NCI-H524 (cell line): ENCODE data around the gene FMOD.

Experiments
- DNase-seq, 2 experiments: peaks; one replicate each; lab custom pipeline; 2025; lab: John Stamatoyannopoulos, UW

Gene FMOD

GRCh38 chr1:203351037-203351625 is at the start of gene FMOD:
Gene FMOD, minus strand, starts transcription at chr1:203351122. Its CDS starts 2,852 bp downstream, at chr1:203348270.
- no peak for DNase-seq

DNA sequence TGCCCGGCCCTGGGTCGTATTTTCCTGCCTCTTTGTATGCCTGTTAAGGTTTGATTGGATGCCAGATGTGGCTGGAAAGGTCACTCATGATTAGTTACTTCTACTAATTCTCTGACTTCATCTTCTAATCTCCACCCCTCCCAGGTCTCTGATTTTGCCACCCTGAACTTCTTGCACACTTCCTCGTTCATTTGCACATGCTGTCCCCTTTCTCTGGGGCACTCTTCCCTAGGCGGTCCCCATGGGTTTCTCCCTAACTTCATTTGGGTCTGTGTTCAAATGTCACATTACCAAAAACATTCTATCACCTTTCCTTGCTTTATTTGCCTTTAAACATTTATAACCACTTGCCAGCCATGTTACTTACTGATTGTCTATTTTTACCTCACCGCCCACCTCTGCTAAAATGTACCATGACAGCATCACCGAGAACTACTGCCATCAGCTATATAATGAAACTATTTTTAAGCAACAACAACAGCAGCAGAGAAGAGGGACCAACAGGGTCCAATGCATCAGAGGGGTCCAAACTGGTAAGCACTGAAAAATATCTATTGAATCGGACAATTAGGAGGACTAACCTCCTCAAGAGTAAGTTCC is 45.8 kb upstream of the FMOD start:
- DNase-seq, result no peak

GRCh38 chr1:203395751-203396150 is 44.8 kb upstream of the FMOD start:
- DNase-seq, result no peak

DNA sequence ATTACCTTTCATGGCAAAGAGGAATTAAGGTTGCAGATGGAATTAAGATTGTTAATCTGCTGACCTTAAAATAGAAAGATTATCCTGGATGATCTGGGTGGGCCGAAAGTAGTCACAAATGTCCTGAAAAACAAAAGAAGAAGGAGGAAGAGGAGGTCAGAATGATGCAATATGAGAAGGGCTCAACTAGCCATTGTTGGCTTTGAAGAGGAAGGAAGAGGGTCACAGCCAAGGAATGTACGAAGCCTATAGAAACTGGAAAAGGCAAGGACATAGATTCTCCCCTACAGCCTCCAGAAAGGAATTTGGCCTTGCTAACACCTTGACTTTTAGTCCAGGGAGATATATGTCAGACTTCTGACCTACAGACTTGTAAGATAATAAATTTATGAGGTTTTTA is 39.4 kb upstream of the FMOD start:
- DNase-seq, result no peak

DNA sequence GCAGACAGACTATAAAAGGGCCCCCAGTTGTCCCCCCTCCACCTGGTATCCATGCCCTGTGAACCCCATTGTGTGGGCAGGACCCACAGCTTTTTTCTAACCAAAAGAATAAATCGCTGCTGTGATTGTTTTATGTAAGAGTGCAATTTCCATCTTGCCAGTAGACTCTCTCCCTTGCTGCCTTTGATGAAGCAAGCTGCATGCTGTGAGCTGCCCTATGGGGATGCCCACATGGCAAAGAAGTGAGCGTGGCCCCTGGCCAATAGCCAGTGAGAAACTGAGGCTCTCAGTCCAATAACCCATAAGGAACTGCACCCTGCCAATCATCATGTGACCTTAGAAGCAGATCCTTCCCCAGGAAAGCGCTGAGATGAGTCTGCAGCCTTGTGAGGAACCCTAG is 37.8 kb upstream of the FMOD start:
- DNase-seq, result no peak

GRCh38 chr1:203382026-203382425 is 31.1 kb upstream of the FMOD start:
- DNase-seq, result no peak

DNA sequence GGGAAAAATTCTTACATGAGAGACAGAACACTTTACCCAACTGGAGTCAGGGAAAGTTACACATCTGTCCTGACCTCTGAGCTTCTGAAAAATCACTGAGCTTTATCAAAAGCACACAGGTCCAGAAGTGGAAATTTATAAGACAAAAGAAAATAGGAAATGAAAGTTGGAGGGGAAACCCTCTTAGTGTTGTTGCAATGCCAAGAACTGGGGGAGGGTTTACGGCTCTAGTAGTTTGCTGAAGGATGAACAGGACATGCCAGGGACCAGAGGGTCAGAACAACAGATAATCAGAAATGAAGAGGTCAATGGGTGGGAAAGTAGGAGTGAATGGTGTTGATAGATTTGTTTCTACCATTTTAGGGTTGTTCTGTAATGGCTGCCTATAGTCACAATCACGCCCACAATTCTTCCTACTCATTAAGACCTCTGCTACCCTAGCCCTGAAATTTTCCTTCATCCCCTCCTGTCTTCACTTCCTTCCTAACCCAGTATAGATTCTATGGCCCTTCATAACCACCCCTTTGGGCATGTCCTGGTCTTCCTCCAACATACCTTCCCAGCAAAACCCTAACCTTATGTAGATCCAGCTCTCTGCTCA is 30.3 kb upstream of the FMOD start:
- no peak for DNase-seq

- no peak for DNase-seq
These were observed 29.7 kb upstream of the FMOD start for GRCh38 chr1:203380420-203381150.

- peak in 1 of 2 experiments; percentile 25 for DNase-seq
These were observed 28.9 kb upstream of the FMOD start for GRCh38 chr1:203379825-203380224.

- peak in 1 of 2 experiments; percentile 38 for DNase-seq
These were observed 27.8 kb upstream of the FMOD start for GRCh38 chr1:203378556-203379245.

DNA sequence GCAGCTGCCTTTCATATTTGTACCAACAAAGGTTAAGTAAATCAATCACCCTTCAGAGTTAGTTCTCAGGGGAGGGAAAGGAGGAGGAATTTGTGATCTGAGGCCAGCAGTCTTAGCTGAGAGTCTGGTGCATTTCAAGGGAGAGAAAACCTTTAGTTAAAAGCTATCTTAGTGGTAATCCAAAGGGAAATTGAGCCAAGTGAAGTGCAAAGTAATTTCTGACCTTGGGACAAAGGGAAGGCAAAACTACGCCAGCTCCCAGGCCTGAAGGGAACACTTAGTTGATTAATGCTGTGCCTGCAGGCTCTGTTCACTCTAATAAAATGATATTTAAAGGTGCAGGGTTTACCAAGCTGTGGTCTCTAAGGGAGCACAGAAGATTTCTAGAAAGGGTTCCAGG is 23.1 kb upstream of the FMOD start:
- DNase-seq, result no peak

DNA sequence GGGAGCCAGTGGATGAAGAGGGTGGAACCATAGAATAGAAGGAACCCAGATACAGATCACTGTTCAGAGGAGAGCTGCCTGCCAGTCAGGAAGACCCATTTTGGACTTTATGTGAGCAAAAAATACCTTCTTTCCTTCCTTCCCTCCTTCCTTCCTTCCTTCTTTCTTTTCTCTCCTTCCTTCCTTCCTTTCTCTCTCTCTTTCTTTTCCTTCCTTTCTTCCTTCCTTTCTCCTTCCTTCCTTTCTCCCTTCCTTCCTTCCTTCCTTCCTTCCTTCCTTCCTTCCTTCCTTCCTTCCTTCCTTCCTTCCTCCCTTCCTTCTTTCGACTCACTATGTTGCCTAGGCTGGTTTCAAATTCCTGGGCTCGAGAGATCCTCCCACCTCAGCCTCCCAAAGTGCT is 22.1 kb upstream of the FMOD start:
- DNase-seq, result no peak

- DNase-seq, result no peak
These were observed 20.4 kb upstream of the FMOD start for GRCh38 chr1:203371288-203371687.

DNA sequence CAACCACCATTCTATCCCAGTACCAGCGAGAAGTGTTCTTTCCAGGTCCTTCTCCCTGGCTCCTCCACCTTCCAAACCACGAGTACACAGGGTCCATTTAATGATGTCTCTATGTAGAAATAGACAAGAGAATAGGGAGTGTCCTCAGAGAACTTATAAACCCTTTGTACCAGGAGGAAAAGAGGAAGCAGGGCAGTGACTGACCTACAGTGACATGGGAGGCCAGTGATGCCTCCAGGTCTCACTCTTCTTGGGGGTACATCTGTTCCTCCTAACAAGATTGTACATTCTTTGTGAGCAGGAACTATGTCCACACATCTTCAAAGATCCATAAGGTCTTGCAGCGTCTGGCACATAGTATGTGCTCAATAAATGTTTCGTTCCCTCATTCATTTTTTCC is 18.7 kb upstream of the FMOD start:
- DNase-seq, result no peak

DNA sequence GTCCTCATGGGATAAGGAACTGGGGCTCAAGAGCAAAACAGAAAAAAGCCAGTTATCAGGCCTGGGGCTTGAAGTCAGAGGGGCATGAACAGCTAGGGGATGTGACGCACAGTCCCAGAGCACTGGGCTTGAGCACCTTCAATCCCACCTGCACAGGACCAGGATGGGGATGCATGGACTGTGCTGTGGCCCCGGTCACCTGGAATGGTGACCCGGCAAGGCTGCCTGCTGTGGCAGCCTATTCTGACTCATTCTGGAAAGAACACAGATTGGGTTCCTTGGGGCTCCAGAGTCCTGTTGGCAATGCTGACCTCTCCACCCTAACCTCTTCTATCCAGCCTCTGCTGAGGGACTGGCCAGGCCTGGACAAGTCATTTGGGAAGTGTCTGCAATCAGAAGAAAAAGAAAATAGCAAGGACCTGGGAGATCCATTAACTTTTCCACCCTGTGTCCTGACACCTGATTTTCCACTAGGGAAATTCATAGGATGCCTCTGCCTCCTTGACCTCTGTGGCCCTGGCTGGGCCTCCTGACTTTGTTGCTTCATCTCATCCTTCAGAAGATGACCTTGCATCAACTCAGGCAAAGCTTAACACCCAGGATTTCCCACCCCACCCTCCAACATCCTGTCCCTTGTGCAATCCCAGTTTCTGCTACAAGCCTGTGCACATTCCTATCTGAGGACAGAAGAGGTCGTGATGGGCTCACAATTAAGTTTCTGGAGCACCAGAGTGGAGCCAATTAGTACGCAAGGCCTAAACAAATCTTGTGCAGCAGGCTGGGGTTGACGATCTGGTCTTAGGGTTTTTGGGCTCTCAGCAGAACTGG is 17.9 kb upstream of the FMOD start:
- no peak for DNase-seq

GRCh38 chr1:203367057-203367456 is 16.1 kb upstream of the FMOD start:
- no peak for DNase-seq

GRCh38 chr1:203366476-203366875 is 15.6 kb upstream of the FMOD start:
- no peak for DNase-seq

DNA sequence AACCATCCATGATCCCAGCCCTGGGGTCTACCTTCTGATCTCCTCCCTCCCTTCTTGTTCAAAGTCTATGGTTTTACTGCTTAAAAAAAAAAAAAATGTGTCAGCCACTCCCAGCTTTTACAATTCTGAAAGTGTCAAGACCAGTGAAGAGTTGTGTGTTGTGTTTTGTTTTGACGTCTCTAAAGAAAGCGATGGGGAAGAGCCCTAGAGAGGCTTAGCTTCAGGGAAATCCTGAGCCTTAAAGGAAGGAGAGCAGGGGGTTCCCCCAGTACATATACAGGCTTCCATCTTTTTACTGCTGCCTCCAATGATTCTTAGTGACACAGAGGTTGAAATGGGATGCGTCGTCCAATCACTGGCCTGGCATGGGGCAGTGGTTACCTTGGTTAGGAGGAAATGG is 13.9 kb upstream of the FMOD start:
- DNase-seq, result no peak

DNA sequence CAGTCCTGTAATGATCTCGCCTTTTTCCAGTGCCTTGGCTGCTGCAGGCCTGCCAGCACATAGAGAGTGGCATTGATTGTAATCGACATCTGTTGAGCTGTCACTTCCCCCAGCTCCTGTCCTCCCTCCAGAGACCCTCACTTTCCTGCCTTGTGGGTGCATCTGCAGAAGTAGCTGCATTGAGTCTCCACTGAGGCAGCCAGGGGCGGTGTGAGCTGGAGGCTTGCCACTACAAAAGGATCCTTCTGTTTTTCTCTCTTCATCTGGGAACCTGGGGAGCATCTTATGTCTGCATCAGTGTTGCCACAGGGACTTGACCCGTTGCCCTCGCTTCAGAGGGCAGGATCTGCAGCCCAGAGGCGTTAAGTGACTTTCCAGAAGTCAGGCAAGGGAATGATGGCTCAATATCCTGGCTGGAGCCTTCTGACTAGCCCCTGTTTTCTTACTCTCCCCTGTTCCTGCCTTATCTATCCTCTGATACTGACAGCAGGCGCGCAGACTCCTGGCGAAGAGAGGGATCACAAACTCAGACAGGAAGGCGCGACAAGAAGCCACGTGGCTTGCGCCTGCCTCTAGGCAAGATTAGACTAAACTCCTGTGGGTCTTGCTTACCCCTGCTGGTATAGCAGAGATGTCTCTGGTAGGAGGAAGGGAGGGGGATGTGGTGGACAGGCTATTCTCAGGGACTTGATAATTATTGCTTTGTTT is 13.3 kb upstream of the FMOD start:
- DNase-seq, result no peak

DNA sequence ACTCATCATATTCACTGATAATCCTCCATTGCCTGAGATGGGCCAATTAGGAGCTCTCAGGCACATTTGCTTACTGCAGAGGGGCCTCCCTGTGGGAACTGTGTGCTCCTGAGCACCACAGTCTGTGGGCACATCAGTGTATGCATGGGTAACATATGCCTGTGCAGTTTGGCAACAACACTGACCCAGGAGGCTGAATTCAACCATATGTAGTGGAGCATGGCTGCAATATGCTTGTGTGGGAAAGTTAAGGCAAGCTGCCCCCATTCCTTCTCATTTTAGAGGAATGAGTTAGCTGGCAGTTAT is 11.8 kb upstream of the FMOD start:
- no peak for DNase-seq
